Smooth muscle cell (in vitro differentiated cells): ENCODE measurements around the gene GMCL1. TPM values are rescaled to one million over a fixed set of nuclear protein-coding genes. Genes with fewer than 3 reads are reported as not detected.

Experiments
- DNase-seq: peaks from one replicate; lab custom pipeline; 2025; ENCODE audit not compliant: unreplicated experiment; lab: John Stamatoyannopoulos, UW
- H2AFZ ChIP-seq: fragments of 200-600 bp; sonication (generic); 2 replicates; pipeline ENCODE4 v1.6.0; 2016; ENCODE audit warnings: antibody characterized with exemption, low read depth, mild to moderate bottlenecking
- H3F3A ChIP-seq: fragments of 200-600 bp; sonication (generic); 2 replicates; pipeline ENCODE4 v1.6.0; 2017; ENCODE audit warnings: antibody characterized with exemption, low read depth
- H3K27ac ChIP-seq: fragments of 200-600 bp; sonication (generic); 2 replicates; pipeline ENCODE4 v1.5.1; 2016; ENCODE audit warnings: low read depth, mild to moderate bottlenecking
- H3K27me3 ChIP-seq: fragments of 200-600 bp; sonication (generic); 2 replicates; pipeline ENCODE4 v1.6.1; 2016; ENCODE audit warnings: low read depth, mild to moderate bottlenecking
- H3K36me3 ChIP-seq: fragments of 200-600 bp; sonication (generic); 2 replicates; pipeline ENCODE4 v1.5.1; 2016; ENCODE audit warnings: low read depth
- H3K4me1 ChIP-seq: fragments of 200-600 bp; sonication (generic); 2 replicates; pipeline ENCODE4 v1.5.1; 2016; ENCODE audit warnings: low read depth
- H3K4me2 ChIP-seq: fragments of 200-600 bp; sonication (generic); 2 replicates; pipeline ENCODE4 v1.6.0; 2016; ENCODE audit warnings: mild to moderate bottlenecking
- H3K4me3 ChIP-seq: fragments of 200-600 bp; sonication (generic); 2 replicates; pipeline ENCODE4 v1.5.1; 2016; ENCODE audit warnings: mild to moderate bottlenecking
- H3K79me2 ChIP-seq: fragments of 200-600 bp; sonication (generic); 2 replicates; pipeline ENCODE4 v1.6.0; 2016; ENCODE audit warnings: low read depth, mild to moderate bottlenecking
- H3K9ac ChIP-seq: fragments of 200-600 bp; sonication (generic); 2 replicates; pipeline ENCODE4 v1.6.0; 2016; ENCODE audit warnings: low read depth
- H3K9me3 ChIP-seq: fragments of 200-600 bp; sonication (generic); replicated peaks from 2 replicates; pipeline ENCODE4 v1.5.1; 2016; ENCODE audit warnings: low read depth
- H4K20me1 ChIP-seq: fragments of 200-600 bp; sonication (generic); 2 replicates; pipeline ENCODE4 v1.6.0; 2016; ENCODE audit warnings: low read depth
- CTCF ChIP-seq: fragments of 200-600 bp; sonication (generic); IDR thresholded peaks from 2 replicates; pipeline ENCODE4 v1.5.1; 2017; ENCODE audit warnings: borderline replicate concordance, mild to moderate bottlenecking, antibody characterized with exemption; ENCODE audit not compliant: insufficient read depth, poor library complexity, severe bottlenecking
- WGBS: methylation state at CpG from one replicate; pipeline ENCODE4 v1.1.7; 2016; ENCODE audit warnings: low lambda C conversion rate; 5-methylcytosine and 5-hydroxymethylcytosine counted together
- polyA plus RNA-seq: library from polyadenylated mRNA; unstranded; fragments of >200 nt; fragmentation: Nextera tagmentation; extraction: Ambion mirVana; gene quantifications from 2 replicates; pipeline ENCODE4 v1.2.1, GENCODE V29; 2016
- total RNA-seq: library from RNA; depleted of rRNA; stranded (reverse); fragments of >200 nt; gene quantifications from 2 replicates; pipeline ENCODE4 v1.2.3, GENCODE V29; 2014

GMCL1 gene
- total and polyA plus RNA-seq, 2 experiments from 2014 or later = 10.4 to 10.6 TPM

- Histone ChIP-seq H3K9ac (no peak overlapping the region), H3K4me3 (no peak overlapping the region), H3K27me3 (no peaks in the 10 kb centered on the region), H3K27ac (no peak overlapping the region), H3K4me1 (no peaks in the 10 kb centered on the region), H3K79me2 (no peaks in the 10 kb centered on the region), H3K4me2 (no peak overlapping the region), H3F3A (no peaks in the 10 kb centered on the region), H2AFZ (no peak overlapping the region), H3K9me3 (no peaks in the 10 kb centered on the region), H4K20me1 (no peaks in the 10 kb centered on the region), H3K36me3 (peaks cover 12% of the 10 kb centered on the region)
- WGBS = 96% methylated on average over 9 of the region's 9 CpGs
- no peak for DNase-seq
- no peak for TF ChIP-seq CTCF
Measured at GRCh38 chr2:69846182-69847067, 17.0 kb downstream of the GMCL1 start.

GRCh38 chr2:69847068-69847828 is 17.8 kb downstream of the GMCL1 start:
- Histone ChIP-seq H3K4me1 (no peaks in the 10 kb centered on the region), H2AFZ (no peak overlapping the region), H3K36me3 (peaks cover 12% of the 10 kb centered on the region), H3K4me2 (no peak overlapping the region), H4K20me1 (no peaks in the 10 kb centered on the region), H3K27ac (no peak overlapping the region), H3K4me3 (no peak overlapping the region), H3K9me3 (no peaks in the 10 kb centered on the region), H3K27me3 (no peaks in the 10 kb centered on the region), H3F3A (no peaks in the 10 kb centered on the region), H3K9ac (no peak overlapping the region), H3K79me2 (no peaks in the 10 kb centered on the region)
- 99% methylated on average over 5 of the region's 5 CpGs for WGBS
- TF ChIP-seq CTCF = no peak
- no peak for DNase-seq

GRCh38 chr2:69848186-69848790 is 18.8 kb downstream of the GMCL1 start:
- no peaks in the 10 kb centered on the region for H3K27me3 ChIP-seq
- H3K9ac ChIP-seq = no peak overlapping the region
- H3K4me1 ChIP-seq = no peaks in the 10 kb centered on the region
- TF ChIP-seq CTCF = no peak
- no peaks in the 10 kb centered on the region for H4K20me1 ChIP-seq
- no peaks in the 10 kb centered on the region for H3K9me3 ChIP-seq
- H3K4me3 ChIP-seq = no peak overlapping the region
- no peak for DNase-seq
- 83% methylated on average over 7 of the region's 7 CpGs for WGBS
- H3K36me3 ChIP-seq = peaks cover 8% of the 10 kb centered on the region
- peak overlapping the region; percentile 32 for H3K27ac ChIP-seq
- no peaks in the 10 kb centered on the region for H3K79me2 ChIP-seq
- no peak overlapping the region for H2AFZ ChIP-seq
- no peak overlapping the region for H3K4me2 ChIP-seq
- H3F3A ChIP-seq = no peaks in the 10 kb centered on the region
